Parathyroid adenoma (tissue), 2 donors: Measurements from ENCODE around the gene STK24.

ENCODE experiments used
- H2AFZ ChIP-seq: fragments of 300-600 bp; sonication (generic); one replicate; pipeline ENCODE4 v1.7.0; 2017; ENCODE audit warnings: antibody characterized with exemption, mild to moderate bottlenecking
- H3K27ac ChIP-seq: fragments of 300-600 bp; sonication (generic); one replicate; pipeline ENCODE4 v1.7.0; 2017
- H3K27me3 ChIP-seq: fragments of 300-600 bp; sonication (generic); one replicate; pipeline ENCODE4 v1.7.0; 2017; ENCODE audit warnings: low read length; ENCODE audit not compliant: control insufficient read depth, insufficient read depth
- H3K36me3 ChIP-seq: fragments of 300-600 bp; sonication (generic); one replicate; pipeline ENCODE4 v1.7.0; 2017; ENCODE audit warnings: low read length; ENCODE audit not compliant: control insufficient read depth, insufficient read depth
- H3K4me1 ChIP-seq: fragments of 300-600 bp; sonication (generic); one replicate; pipeline ENCODE4 v1.7.0; 2017; ENCODE audit warnings: control low read depth
- H3K4me2 ChIP-seq: fragments of 300-600 bp; sonication (generic); one replicate; pipeline ENCODE4 v1.7.0; 2017; ENCODE audit warnings: low read length
- H3K4me3 ChIP-seq: fragments of 300-600 bp; sonication (generic); one replicate; pipeline ENCODE4 v1.7.0; 2017; ENCODE audit warnings: low read depth, low read length
- H3K79me2 ChIP-seq: fragments of 300-600 bp; sonication (generic); one replicate; pipeline ENCODE4 v1.7.0; 2017; ENCODE audit warnings: control low read depth
- H3K9ac ChIP-seq: fragments of 300-600 bp; sonication (generic); one replicate; pipeline ENCODE4 v1.7.0; 2017; ENCODE audit warnings: mild to moderate bottlenecking
- H3K9me3 ChIP-seq: fragments of 300-600 bp; sonication (generic); one replicate; pipeline ENCODE4 v1.7.0; 2017; ENCODE audit warnings: low read length; ENCODE audit not compliant: control insufficient read depth
- TF ChIP-seq, protein P1 (sequence below): fragments of 300-600 bp; sonication (generic); IDR thresholded peaks from one replicate; pipeline ENCODE4 v1.7.0; 2017; ENCODE audit warnings: antibody characterized with exemption, mild to moderate bottlenecking
- donor health status: primary hyperparathyroidism.

STK24 gene

DNA sequence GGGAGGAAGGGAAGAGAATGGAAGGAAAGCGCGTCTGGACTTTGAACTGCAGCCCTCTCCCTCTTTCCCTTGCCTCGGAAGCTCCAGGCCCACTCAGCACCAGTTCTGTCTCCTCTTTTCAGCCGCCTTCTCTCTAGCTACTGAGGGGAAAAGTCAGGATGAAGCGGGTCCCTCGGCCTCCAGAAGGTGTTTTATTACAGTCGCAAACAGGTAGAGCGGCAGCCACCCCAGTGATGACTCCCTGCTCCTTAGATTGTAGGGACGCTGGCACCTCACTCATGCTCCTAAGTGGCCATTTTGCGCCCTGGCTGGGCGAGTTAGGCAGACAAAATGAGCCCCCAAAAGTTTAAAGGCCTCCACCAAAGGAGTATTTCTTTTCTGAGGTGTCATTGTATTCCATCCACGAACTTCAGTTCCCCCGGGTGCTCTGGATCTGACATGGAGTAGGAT lies 954 bp upstream of the STK24 start:
- H3K27me3 ChIP-seq: no peaks in the 10 kb centered on the region
- peak overlapping the region; percentile 98 for H3K4me2 ChIP-seq
- no peaks in the 10 kb centered on the region for H3K9me3 ChIP-seq
- H3K27ac ChIP-seq: peak overlapping the region; percentile 95
- H2AFZ ChIP-seq: peak overlapping the region; percentile 83
- peak overlapping the region; percentile 78 for H3K4me3 ChIP-seq
- peaks cover 8% of the 10 kb centered on the region for H3K79me2 ChIP-seq
- no peaks in the 10 kb centered on the region for H3K4me1 ChIP-seq
- peak overlapping the region; percentile 84 for H3K9ac ChIP-seq
- TF ChIP-seq, protein P1, sequence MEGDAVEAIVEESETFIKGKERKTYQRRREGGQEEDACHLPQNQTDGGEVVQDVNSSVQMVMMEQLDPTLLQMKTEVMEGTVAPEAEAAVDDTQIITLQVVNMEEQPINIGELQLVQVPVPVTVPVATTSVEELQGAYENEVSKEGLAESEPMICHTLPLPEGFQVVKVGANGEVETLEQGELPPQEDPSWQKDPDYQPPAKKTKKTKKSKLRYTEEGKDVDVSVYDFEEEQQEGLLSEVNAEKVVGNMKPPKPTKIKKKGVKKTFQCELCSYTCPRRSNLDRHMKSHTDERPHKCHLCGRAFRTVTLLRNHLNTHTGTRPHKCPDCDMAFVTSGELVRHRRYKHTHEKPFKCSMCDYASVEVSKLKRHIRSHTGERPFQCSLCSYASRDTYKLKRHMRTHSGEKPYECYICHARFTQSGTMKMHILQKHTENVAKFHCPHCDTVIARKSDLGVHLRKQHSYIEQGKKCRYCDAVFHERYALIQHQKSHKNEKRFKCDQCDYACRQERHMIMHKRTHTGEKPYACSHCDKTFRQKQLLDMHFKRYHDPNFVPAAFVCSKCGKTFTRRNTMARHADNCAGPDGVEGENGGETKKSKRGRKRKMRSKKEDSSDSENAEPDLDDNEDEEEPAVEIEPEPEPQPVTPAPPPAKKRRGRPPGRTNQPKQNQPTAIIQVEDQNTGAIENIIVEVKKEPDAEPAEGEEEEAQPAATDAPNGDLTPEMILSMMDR: no peak
- H3K36me3 ChIP-seq: no peaks in the 10 kb centered on the region

DNA sequence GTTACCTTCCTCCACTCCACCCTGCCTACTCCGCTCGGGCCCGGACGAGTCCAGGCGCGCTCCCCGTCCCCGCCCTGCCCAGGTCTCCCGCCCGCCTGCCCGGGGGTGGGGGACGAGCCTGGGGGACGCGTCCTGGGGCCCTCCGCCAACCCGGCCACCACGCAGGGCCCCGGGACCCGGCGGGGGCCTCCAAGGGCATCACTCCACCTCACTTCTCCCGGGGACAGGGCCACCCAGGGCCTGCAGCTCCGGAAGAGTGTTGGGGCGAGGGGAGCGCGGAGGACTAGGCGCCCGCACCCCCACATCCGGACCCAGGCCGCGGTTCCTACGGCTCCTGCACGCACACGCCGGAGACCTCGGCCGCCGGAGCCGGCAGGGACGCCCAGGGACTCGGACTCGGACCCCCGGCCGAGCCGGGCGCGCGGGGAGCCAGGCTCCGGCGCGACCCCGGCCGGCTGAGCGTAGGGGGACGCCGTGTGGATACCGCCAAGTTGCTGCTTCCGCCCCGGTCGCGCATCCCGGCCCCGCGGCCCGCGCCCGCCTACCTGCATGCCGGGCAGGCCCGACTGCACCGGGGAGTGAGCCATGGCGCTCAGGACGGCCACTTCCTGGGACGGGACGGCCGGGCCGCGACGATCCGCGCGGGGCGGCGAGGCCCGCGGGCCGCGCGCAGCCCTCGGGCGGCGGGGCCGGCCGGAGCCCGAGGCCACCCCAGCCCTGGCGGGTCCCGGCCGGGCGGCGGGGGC lies 534 bp downstream of the STK24 start:
- Histone ChIP-seq H2AFZ (peak overlapping the region; percentile 74), H3K27me3 (no peaks in the 10 kb centered on the region), H3K9me3 (no peaks in the 10 kb centered on the region), H3K4me1 (no peaks in the 10 kb centered on the region), H3K79me2 (peaks cover 14% of the 10 kb centered on the region), H3K4me2 (peak overlapping the region; percentile 92), H3K4me3 (peak overlapping the region; percentile 84), H3K36me3 (no peaks in the 10 kb centered on the region), H3K9ac (peak overlapping the region; percentile 80), H3K27ac (peak overlapping the region; percentile 88)
- TF ChIP-seq, protein P1: no peak

DNA sequence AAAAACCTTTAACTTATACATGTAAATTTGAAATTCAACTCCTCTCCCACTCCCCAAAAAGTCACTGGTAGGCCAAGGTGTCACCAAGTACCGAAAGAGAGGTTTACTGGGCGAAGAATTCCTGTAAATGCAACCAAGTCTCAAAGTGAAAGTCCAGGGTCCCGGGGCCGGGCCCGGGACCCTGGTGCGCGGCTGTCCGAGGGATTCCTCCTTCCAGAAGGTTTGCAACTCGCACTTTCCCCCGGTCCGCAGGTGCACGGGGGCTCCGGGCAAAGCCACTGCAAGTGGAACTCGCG lies 1.1 kb downstream of the STK24 start:
- H2AFZ ChIP-seq: peak overlapping the region; percentile 74
- peaks cover under 1% of the 10 kb centered on the region for H3K4me1 ChIP-seq
- H3K79me2 ChIP-seq: peaks cover 14% of the 10 kb centered on the region
- peak overlapping the region; percentile 92 for H3K4me2 ChIP-seq
- no peaks in the 10 kb centered on the region for H3K9me3 ChIP-seq
- peak overlapping the region; percentile 80 for H3K9ac ChIP-seq
- peak overlapping the region; percentile 88 for H3K27ac ChIP-seq
- H3K27me3 ChIP-seq: no peaks in the 10 kb centered on the region
- peak overlapping the region; percentile 84 for H3K4me3 ChIP-seq
- TF ChIP-seq, protein P1: no peak
- H3K36me3 ChIP-seq: no peaks in the 10 kb centered on the region

GRCh38 chr13:98575009-98575903 lies 1.7 kb downstream of the STK24 start:
- Histone ChIP-seq H3K4me1 (peaks cover 4% of the 10 kb centered on the region), H3K79me2 (peaks cover 14% of the 10 kb centered on the region), H3K36me3 (no peaks in the 10 kb centered on the region), H3K27me3 (no peaks in the 10 kb centered on the region), H2AFZ (peak overlapping the region; percentile 74), H3K4me3 (peak overlapping the region; percentile 84), H3K27ac (peak overlapping the region; percentile 88), H3K4me2 (peak overlapping the region; percentile 92), H3K9me3 (no peaks in the 10 kb centered on the region), H3K9ac (no peak overlapping the region)
- TF ChIP-seq, protein P1: no peak
